ENCODE measurements around the gene PPP4C.

The PPP4C gene

DNA sequence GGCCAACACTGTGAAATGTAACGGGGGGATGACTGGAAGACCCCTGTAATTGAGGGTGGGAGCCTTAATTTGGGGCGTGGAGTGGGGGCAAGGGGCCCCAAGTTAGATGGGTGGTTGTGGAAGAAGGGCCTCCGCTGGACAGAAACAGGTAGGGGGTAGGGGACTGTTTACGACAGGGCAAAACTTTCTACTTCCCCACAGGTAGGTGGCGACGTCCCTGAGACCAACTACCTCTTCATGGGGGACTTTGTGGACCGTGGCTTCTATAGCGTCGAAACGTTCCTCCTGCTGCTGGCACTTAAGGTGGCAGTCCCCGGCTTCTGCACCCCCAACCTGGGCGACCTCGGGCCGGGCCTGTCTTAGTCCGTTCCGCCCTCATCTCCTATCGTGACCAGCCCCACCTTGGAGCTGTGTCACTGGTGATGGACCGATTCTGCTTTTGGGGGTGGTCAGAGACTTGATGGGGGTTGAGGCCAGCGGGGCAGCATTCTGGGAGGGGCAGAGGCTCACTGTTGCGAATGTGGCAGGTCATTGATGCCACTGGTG, 6.8 kb downstream of the PPP4C start:
- no peak overlapping the region for H3K4me3 ChIP-seq (ENCODE audit: low read depth, low read length)
- no peak for DNase-seq (ENCODE audit: low read depth)
- TF ChIP-seq, protein P1, sequence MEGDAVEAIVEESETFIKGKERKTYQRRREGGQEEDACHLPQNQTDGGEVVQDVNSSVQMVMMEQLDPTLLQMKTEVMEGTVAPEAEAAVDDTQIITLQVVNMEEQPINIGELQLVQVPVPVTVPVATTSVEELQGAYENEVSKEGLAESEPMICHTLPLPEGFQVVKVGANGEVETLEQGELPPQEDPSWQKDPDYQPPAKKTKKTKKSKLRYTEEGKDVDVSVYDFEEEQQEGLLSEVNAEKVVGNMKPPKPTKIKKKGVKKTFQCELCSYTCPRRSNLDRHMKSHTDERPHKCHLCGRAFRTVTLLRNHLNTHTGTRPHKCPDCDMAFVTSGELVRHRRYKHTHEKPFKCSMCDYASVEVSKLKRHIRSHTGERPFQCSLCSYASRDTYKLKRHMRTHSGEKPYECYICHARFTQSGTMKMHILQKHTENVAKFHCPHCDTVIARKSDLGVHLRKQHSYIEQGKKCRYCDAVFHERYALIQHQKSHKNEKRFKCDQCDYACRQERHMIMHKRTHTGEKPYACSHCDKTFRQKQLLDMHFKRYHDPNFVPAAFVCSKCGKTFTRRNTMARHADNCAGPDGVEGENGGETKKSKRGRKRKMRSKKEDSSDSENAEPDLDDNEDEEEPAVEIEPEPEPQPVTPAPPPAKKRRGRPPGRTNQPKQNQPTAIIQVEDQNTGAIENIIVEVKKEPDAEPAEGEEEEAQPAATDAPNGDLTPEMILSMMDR (IDR thresholded peaks at IDR 0.05; ENCODE audit: control insufficient read depth, extremely low read depth, insufficient read depth), result peak; percentile 23; the same call in 1 of the 2 replicates

GRCh38 chr16:30083216-30084055, 7.6 kb downstream of the PPP4C start:
- DNase-seq (ENCODE audit: low read depth), result no peak
- no peak overlapping the region for H3K4me3 ChIP-seq (ENCODE audit: low read depth, low read length)
- TF ChIP-seq, protein P1 (IDR thresholded peaks at IDR 0.05; ENCODE audit: control insufficient read depth, extremely low read depth, insufficient read depth), result no peak

DNA sequence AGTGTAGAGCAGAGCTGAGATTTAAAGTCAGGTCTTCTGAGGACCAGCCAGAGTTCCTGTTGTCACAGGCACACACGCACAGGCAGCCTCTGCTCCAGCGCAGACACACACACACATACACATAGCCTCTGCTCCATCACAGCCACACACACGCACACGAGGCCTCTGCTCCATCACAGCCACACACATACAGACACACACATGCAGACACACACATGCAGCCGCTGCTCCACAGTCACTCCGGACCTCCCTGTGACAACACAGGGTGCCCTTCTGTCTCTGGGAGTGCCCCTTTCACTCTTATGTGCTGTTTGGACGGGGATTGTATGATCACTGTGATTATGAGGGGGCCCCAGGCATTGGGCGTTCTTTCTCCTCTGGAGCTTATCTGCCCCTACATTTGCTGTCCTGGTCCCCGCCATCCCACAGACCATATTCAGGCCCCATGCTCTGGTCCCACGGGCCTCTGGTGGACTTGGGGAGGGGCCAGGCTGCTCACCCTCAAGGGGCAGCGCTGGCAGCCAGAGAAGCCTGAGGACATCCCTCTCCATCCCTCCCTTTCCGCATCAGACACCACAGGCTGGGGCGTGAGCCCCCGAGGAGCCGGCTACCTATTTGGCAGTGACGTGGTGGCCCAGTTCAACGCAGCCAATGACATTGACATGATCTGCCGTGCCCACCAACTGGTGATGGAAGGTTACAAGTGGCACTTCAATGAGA, 8.5 kb downstream of the PPP4C start:
- no peak overlapping the region for H3K4me3 ChIP-seq (ENCODE audit: low read depth, low read length)
- TF ChIP-seq, protein P1 (IDR thresholded peaks at IDR 0.05; ENCODE audit: control insufficient read depth, extremely low read depth, insufficient read depth), result no peak
- DNase-seq (ENCODE audit: low read depth), result no peak

DNA sequence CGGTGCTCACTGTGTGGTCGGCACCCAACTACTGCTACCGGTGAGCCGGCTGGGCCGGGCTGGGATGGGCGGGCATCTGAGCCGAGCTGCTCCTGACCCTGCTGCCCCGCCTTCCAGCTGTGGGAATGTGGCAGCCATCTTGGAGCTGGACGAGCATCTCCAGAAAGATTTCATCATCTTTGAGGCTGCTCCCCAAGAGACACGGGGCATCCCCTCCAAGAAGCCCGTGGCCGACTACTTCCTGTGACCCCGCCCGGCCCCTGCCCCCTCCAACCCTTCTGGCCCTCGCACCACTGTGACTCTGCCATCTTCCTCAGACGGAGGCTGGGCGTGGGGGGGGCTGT, 9.0 kb downstream of the PPP4C start:
- DNase-seq (ENCODE audit: low read depth), result no peak

DNA sequence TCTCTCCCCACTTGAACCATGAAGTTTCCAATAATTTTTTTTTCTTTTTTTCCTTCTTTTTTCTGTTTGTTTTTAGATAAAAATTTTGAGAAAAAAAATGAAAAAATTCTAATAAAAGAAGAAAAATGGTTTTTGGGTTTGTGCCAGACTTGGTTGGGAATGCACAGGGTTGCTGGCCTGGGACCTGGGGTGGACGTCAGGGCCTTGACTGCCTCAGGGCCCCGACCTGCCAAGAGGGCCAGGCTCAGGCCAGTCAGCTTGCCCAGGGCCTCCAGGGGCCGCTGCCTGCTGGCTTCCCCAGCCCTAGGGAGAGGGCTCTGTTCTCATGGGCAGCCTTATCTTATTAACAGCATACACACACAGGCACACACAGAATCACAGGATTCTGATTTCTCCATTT, 9.5 kb downstream of the PPP4C start:
- TF ChIP-seq, protein P1 (IDR thresholded peaks at IDR 0.05; ENCODE audit: control insufficient read depth, extremely low read depth, insufficient read depth), result no peak
- no peak overlapping the region for H3K4me3 ChIP-seq (ENCODE audit: low read depth, low read length)
- no peak for DNase-seq (ENCODE audit: low read depth)

More for the DNA sequence above, 9.0 kb downstream of the PPP4C start:
- H3K4me3 ChIP-seq (ENCODE audit: low read depth, low read length), result no peak overlapping the region
- TF ChIP-seq, protein P1 (IDR thresholded peaks at IDR 0.05; ENCODE audit: control insufficient read depth, extremely low read depth, insufficient read depth), result no peak

GRCh38 chr16:30085820-30086219, 10.0 kb downstream of the PPP4C start:
- no peak overlapping the region for H3K4me3 ChIP-seq (ENCODE audit: low read depth, low read length)
- TF ChIP-seq, protein P1 (IDR thresholded peaks at IDR 0.05; ENCODE audit: control insufficient read depth, extremely low read depth, insufficient read depth), result no peak
- DNase-seq (ENCODE audit: low read depth), result no peak
